Endothelial cell (in vitro differentiated cells): ENCODE measurements around the gene SEC23IP. TPM values are rescaled to one million over a fixed set of nuclear protein-coding genes. Genes with fewer than 3 reads are reported as not detected.

ENCODE experiments used
- DNase-seq: peaks from one replicate; pipeline ENCODE4 v3.0.0; 2021; ENCODE audit warnings: low spot score
- H3K27ac Mint-ChIP-seq: one replicate; pipeline ENCODE4 v1.8.0; 2021; ENCODE audit warnings: mixed read lengths, inconsistent platforms; ENCODE audit not compliant: unreplicated experiment
- H3K27me3 Mint-ChIP-seq: one replicate; pipeline ENCODE4 v1.8.0; 2021; ENCODE audit warnings: mild to moderate bottlenecking, moderate library complexity, mixed read lengths, inconsistent platforms; ENCODE audit not compliant: unreplicated experiment
- H3K36me3 Mint-ChIP-seq: one replicate; pipeline ENCODE4 v1.8.0; 2021; ENCODE audit warnings: mild to moderate bottlenecking, low read depth, mixed read lengths, inconsistent platforms; ENCODE audit not compliant: unreplicated experiment
- H3K4me1 Mint-ChIP-seq: one replicate; pipeline ENCODE4 v1.8.0; 2021; ENCODE audit warnings: mild to moderate bottlenecking, mixed read lengths, inconsistent platforms; ENCODE audit not compliant: unreplicated experiment
- H3K4me3 Mint-ChIP-seq: one replicate; pipeline ENCODE4 v1.8.0; 2021; ENCODE audit warnings: mild to moderate bottlenecking, mixed read lengths, inconsistent platforms; ENCODE audit not compliant: unreplicated experiment
- H3K9me3 Mint-ChIP-seq: one replicate; pipeline ENCODE4 v1.8.0; 2021; ENCODE audit warnings: mixed read lengths, inconsistent platforms; ENCODE audit not compliant: unreplicated experiment
- total RNA-seq: library from RNA; stranded (reverse); fragmentation: NEBNext Ultra II Directional; extraction: Animal tissue kit (Norgen Biotek cat#: 25700); gene quantifications from one replicate; pipeline ENCODE4 v1.2.1, GENCODE V29; 2021; ENCODE audit not compliant: unreplicated experiment
- TF ChIP-seq, protein P1 (sequence below): fragments of 200-600 bp; sonication (generic); IDR thresholded peaks from one replicate; pipeline ENCODE4 v1.5.0; 2021; ENCODE audit warnings: antibody characterized with exemption; ENCODE audit not compliant: unreplicated experiment

Gene SEC23IP
- total RNA-seq, 1 donor from 2014 or later, result 68.7 TPM

DNA sequence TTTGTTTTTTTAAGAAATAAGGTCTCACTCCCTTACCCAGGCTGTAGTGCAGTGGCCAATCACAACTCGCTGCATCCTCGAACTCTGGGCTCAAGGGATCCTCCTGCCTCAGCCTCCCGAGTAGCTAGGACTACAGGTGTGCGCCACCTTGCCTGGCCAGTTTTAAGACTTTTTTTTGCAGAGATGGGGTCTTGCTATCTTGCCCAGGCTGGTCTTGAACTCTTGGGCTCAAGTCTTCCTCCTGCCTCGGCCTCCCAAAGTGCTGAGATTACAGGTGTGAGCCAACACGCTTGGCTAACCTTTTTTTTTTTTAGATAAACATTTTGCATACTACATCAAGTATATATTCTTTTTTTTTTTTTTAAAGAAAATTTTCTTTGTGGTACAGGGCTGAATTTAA lies 18.2 kb downstream of the SEC23IP start:
- Mint-ChIP-seq H3K9me3 (no peaks in the 10 kb centered on the region), H3K4me1 (no peaks in the 10 kb centered on the region), H3K27me3 (no peaks in the 10 kb centered on the region), H3K4me3 (no peak overlapping the region), H3K27ac (no peak overlapping the region), H3K36me3 (peaks cover 11% of the 10 kb centered on the region)
- DNase-seq, result no peak
- TF ChIP-seq, protein P1, sequence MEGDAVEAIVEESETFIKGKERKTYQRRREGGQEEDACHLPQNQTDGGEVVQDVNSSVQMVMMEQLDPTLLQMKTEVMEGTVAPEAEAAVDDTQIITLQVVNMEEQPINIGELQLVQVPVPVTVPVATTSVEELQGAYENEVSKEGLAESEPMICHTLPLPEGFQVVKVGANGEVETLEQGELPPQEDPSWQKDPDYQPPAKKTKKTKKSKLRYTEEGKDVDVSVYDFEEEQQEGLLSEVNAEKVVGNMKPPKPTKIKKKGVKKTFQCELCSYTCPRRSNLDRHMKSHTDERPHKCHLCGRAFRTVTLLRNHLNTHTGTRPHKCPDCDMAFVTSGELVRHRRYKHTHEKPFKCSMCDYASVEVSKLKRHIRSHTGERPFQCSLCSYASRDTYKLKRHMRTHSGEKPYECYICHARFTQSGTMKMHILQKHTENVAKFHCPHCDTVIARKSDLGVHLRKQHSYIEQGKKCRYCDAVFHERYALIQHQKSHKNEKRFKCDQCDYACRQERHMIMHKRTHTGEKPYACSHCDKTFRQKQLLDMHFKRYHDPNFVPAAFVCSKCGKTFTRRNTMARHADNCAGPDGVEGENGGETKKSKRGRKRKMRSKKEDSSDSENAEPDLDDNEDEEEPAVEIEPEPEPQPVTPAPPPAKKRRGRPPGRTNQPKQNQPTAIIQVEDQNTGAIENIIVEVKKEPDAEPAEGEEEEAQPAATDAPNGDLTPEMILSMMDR, result no peak

DNA sequence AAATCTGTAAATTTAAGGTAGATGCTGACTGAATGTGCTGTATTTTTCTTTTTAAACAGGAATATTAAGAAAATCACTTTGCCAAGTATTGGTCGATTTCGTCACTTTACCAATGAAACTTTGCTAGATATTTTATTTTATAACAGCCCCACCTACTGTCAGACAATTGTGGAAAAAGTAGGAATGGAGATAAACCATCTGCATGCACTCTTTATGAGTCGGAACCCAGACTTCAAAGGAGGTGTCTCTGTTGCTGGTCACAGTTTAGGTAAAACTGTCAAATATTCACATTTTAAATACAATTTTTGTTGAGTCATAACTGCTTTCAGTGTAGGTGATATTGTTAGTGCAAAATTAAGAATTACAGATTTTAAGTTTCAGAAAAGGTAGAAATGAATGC lies 25.2 kb downstream of the SEC23IP start:
- TF ChIP-seq, protein P1, result no peak
- Mint-ChIP-seq H3K4me1 (no peaks in the 10 kb centered on the region), H3K36me3 (peaks cover 20% of the 10 kb centered on the region), H3K27me3 (no peaks in the 10 kb centered on the region), H3K9me3 (no peaks in the 10 kb centered on the region), H3K27ac (no peak overlapping the region), H3K4me3 (no peak overlapping the region)
- no peak for DNase-seq

DNA sequence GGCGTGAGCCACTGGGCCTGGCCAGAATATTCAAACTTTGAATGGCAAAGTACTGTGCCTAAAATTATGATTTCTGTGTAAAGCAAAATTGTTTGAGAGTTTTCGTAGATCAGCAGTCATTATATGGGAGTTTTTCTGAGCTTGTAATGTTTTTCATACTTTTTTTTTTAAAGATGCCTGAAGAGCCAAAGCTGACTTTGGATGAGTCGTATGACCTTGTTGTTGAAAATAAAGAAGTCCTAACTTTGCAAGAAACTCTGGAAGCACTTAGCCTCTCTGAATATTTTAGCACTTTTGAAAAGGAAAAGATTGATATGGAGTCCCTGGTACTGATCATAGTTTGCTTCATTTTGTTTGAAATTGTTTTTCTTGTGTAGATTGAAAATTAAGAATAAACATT lies 26.7 kb downstream of the SEC23IP start:
- no peak for DNase-seq
- H3K4me3 Mint-ChIP-seq, result no peak overlapping the region
- no peak overlapping the region for H3K27ac Mint-ChIP-seq
- no peaks in the 10 kb centered on the region for H3K9me3 Mint-ChIP-seq
- peaks cover 15% of the 10 kb centered on the region for H3K36me3 Mint-ChIP-seq
- H3K4me1 Mint-ChIP-seq, result no peaks in the 10 kb centered on the region
- H3K27me3 Mint-ChIP-seq, result no peaks in the 10 kb centered on the region
- TF ChIP-seq, protein P1, result no peak

DNA sequence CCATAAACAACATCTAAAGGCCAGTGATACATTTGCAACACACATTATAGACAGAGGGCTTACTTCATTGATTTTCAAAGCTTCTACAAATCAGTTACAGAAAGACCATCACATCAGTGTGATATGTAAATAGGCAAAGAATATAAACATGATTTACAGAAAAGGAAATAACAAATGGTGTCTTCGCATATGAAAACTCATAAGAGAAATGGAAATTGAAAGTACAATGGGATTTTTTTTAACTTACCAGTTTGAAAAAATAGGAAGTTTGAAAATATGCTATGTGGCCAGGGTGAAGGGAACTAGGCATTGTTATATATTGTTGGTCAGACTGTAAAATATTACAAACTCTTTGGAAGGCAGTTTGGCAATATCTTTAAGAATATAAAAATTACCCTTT lies 27.3 kb downstream of the SEC23IP start:
- Mint-ChIP-seq H3K4me3 (no peak overlapping the region), H3K36me3 (peaks cover 15% of the 10 kb centered on the region), H3K4me1 (no peaks in the 10 kb centered on the region), H3K27me3 (no peaks in the 10 kb centered on the region), H3K27ac (no peak overlapping the region), H3K9me3 (no peaks in the 10 kb centered on the region)
- TF ChIP-seq, protein P1, result no peak
- DNase-seq, result no peak

DNA sequence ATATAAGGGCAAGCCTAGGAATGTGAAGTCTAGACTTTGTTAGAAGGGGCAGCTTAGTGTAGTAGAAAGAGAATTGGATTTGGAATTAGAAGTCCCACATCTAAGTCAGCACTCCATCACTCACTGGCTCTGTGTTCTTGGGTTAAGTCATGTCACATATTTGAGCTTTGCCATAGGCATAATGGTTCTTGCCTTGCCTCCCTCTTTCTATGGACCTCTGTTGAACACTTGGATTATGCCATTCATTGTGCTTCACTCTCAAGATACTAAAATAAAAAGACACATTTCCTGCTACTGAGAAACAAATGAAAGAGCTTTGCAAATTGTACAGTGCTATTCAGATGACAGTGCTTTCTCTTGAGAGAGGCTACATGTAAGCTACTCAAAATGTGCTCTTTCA lies 35.9 kb downstream of the SEC23IP start:
- no peak overlapping the region for H3K27ac Mint-ChIP-seq
- TF ChIP-seq, protein P1, result no peak
- H3K27me3 Mint-ChIP-seq, result no peaks in the 10 kb centered on the region
- H3K4me3 Mint-ChIP-seq, result no peak overlapping the region
- peaks cover 3% of the 10 kb centered on the region for H3K36me3 Mint-ChIP-seq
- no peak for DNase-seq
- no peaks in the 10 kb centered on the region for H3K4me1 Mint-ChIP-seq
- H3K9me3 Mint-ChIP-seq, result no peaks in the 10 kb centered on the region
